Measurements from ENCODE around the gene FAM47A.

- TF ChIP-seq EZH2phosphoT487 (IDR thresholded peaks at IDR 0.05; ENCODE audit: low read depth) (no peak), CTCF (IDR thresholded peaks at IDR 0.05; ENCODE audit: low read depth, low read length) (no peak)
These were observed 12.1 kb upstream of the FAM47A start for GRCh38 chrX:34144246-34144645.
